Astrocyte (in vitro differentiated cells and primary cell): ENCODE results near the gene ST6GALNAC1. TPM values are rescaled to one million over a fixed set of nuclear protein-coding genes. Genes with fewer than 3 reads are reported as not detected.

Experiments
- DNase-seq: peaks from one replicate; pipeline ENCODE4 v3.0.0-alpha.2; 2010; ENCODE audit warnings: low read depth
- FAIRE-seq: peaks from 2 replicates; lab custom pipeline; 2011; peaks lifted over from hg19 to GRCh38; lab: Jason Lieb, UNC
- H2AFZ ChIP-seq: 2 replicates; pipeline ENCODE4 v1.6.0; 2012; ENCODE audit warnings: low read depth, low read length, inconsistent platforms
- H3K27ac ChIP-seq: 2 replicates; pipeline ENCODE4 v1.5.1; 2011; ENCODE audit warnings: low read depth, low read length, inconsistent platforms
- H3K27me3 ChIP-seq: 2 replicates; pipeline ENCODE4 v1.6.0; 2011; ENCODE audit warnings: low read length, inconsistent platforms; ENCODE audit not compliant: insufficient read depth
- H3K36me3 ChIP-seq: 2 replicates; pipeline ENCODE4 v1.5.1; 2011; ENCODE audit warnings: low read length, inconsistent platforms; ENCODE audit not compliant: insufficient read depth
- H3K4me1 ChIP-seq: 2 replicates; pipeline ENCODE4 v1.5.1; 2011; ENCODE audit warnings: low read length, inconsistent platforms; ENCODE audit not compliant: insufficient read depth
- H3K4me2 ChIP-seq: 2 replicates; pipeline ENCODE4 v1.6.0; 2012; ENCODE audit warnings: low read length, inconsistent platforms
- H3K4me3 ChIP-seq: 2 replicates; pipeline ENCODE4 v1.5.1; 2011; ENCODE audit warnings: low read depth, mild to moderate bottlenecking, low read length, inconsistent platforms; ENCODE audit not compliant: insufficient read depth
- H3K79me2 ChIP-seq: 2 replicates; pipeline ENCODE4 v1.6.0; 2012; ENCODE audit warnings: mild to moderate bottlenecking, low read length, inconsistent platforms; ENCODE audit not compliant: insufficient read depth
- H3K9ac ChIP-seq: 2 replicates; pipeline ENCODE4 v1.6.0; 2012; ENCODE audit warnings: mild to moderate bottlenecking, low read length, inconsistent platforms
- H3K9me3 ChIP-seq: 2 replicates; pipeline ENCODE4 v1.5.1; 2012; ENCODE audit warnings: low read depth, mild to moderate bottlenecking, low read length, inconsistent platforms; ENCODE audit not compliant: insufficient read depth
- H4K20me1 ChIP-seq: 2 replicates; pipeline ENCODE4 v1.6.0; 2012; ENCODE audit warnings: low read length, inconsistent platforms; ENCODE audit not compliant: insufficient read depth
- H3K27ac Mint-ChIP-seq: one replicate; pipeline ENCODE4 v1.8.0; 2021; ENCODE audit warnings: mild to moderate bottlenecking, mixed read lengths; ENCODE audit not compliant: unreplicated experiment
- H3K27me3 Mint-ChIP-seq: one replicate; pipeline ENCODE4 v1.8.0; 2021; ENCODE audit warnings: low read depth, mixed read lengths; ENCODE audit not compliant: unreplicated experiment
- H3K36me3 Mint-ChIP-seq: one replicate; pipeline ENCODE4 v1.8.0; 2021; ENCODE audit warnings: low read depth, mixed read lengths; ENCODE audit not compliant: unreplicated experiment
- H3K4me1 Mint-ChIP-seq: one replicate; pipeline ENCODE4 v1.8.0; 2021; ENCODE audit warnings: low read depth, mixed read lengths; ENCODE audit not compliant: unreplicated experiment
- H3K4me3 Mint-ChIP-seq: one replicate; pipeline ENCODE4 v1.8.0; 2021; ENCODE audit warnings: mild to moderate bottlenecking, moderate library complexity, mixed read lengths; ENCODE audit not compliant: unreplicated experiment
- H3K9me3 Mint-ChIP-seq: one replicate; pipeline ENCODE4 v1.8.0; 2021; ENCODE audit warnings: mild to moderate bottlenecking, mixed read lengths; ENCODE audit not compliant: unreplicated experiment
- EZH2 ChIP-seq: IDR thresholded peaks from 2 replicates; pipeline ENCODE4 v1.6.1; 2012; ENCODE audit warnings: mild to moderate bottlenecking, low read length, inconsistent platforms; ENCODE audit not compliant: insufficient read depth
- total RNA-seq: library from RNA; stranded (reverse); gene quantifications from 2 replicates; pipeline ENCODE4 v1.2.1, GENCODE V29; 2021
- TF ChIP-seq, protein P1 (sequence below): IDR thresholded peaks from 2 replicates; pipeline ENCODE4 v1.5.1; 2011; ENCODE audit warnings: low read depth, mild to moderate bottlenecking, inconsistent platforms, low read length, moderate library complexity; ENCODE audit not compliant: insufficient read depth

The ST6GALNAC1 gene
- total RNA-seq, 1 donor from 2014 or later = not detected

DNA sequence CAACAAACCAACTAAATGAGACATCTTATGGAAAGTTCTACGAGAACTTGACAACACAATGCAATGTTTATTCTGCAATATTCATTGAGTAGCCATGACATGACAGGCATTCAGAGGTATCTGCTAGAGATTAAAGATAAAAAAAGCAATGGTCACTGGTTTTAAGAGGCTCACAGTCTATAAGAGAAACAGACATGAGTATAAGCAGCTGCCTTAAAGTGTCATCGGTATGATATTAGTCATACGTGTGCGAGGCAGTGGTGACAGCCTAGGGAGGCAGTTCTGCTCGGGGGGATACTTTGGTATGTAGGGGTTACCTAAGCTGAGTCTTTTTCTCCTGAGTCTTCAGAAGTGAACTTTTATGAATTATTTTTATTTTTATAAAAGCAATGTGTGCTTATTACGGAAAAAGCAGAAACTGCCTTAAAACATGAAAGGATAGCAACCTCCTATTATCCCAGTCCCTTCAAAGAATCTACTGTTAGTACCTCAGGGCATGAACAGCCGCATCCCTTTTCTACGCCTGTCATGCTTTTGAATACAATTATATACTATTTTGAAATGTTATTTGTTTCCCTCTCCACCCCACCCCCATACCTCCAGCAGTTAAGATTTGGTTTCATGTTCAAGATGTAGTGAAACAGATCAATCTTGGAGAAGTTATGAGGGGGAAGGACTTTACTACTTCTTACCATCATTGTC, 7.7 kb downstream of the ST6GALNAC1 start:
- H3K27ac ChIP-seq = peak overlapping the region; percentile 27
- Mint-ChIP-seq H3K4me3 (no peak overlapping the region), H3K4me1 (peaks cover 15% of the 10 kb centered on the region), H3K27me3 (no peaks in the 10 kb centered on the region), H3K27ac (no peak overlapping the region), H3K9me3 (peaks cover 2% of the 10 kb centered on the region), H3K36me3 (no peaks in the 10 kb centered on the region)
- H3K79me2 ChIP-seq = no peaks in the 10 kb centered on the region
- H3K9ac ChIP-seq = no peak overlapping the region
- TF ChIP-seq, protein P1, sequence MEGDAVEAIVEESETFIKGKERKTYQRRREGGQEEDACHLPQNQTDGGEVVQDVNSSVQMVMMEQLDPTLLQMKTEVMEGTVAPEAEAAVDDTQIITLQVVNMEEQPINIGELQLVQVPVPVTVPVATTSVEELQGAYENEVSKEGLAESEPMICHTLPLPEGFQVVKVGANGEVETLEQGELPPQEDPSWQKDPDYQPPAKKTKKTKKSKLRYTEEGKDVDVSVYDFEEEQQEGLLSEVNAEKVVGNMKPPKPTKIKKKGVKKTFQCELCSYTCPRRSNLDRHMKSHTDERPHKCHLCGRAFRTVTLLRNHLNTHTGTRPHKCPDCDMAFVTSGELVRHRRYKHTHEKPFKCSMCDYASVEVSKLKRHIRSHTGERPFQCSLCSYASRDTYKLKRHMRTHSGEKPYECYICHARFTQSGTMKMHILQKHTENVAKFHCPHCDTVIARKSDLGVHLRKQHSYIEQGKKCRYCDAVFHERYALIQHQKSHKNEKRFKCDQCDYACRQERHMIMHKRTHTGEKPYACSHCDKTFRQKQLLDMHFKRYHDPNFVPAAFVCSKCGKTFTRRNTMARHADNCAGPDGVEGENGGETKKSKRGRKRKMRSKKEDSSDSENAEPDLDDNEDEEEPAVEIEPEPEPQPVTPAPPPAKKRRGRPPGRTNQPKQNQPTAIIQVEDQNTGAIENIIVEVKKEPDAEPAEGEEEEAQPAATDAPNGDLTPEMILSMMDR = no peak
- no peak for TF ChIP-seq EZH2
- no peaks in the 10 kb centered on the region for H3K36me3 ChIP-seq
- peaks cover 7% of the 10 kb centered on the region for H3K4me1 ChIP-seq
- DNase-seq (peak; percentile 34), FAIRE-seq (no peak)
- H4K20me1 ChIP-seq = no peaks in the 10 kb centered on the region
- H2AFZ ChIP-seq = no peak overlapping the region
- H3K27me3 ChIP-seq = no peaks in the 10 kb centered on the region
- H3K9me3 ChIP-seq = no peaks in the 10 kb centered on the region
- no peak overlapping the region for H3K4me3 ChIP-seq
- peak overlapping the region; percentile 40 for H3K4me2 ChIP-seq

- H3K27me3 Mint-ChIP-seq = no peaks in the 10 kb centered on the region
- peaks cover 15% of the 10 kb centered on the region for H3K4me1 Mint-ChIP-seq
- no peak overlapping the region for H3K4me3 ChIP-seq
- H3K27me3 ChIP-seq = no peaks in the 10 kb centered on the region
- peak; percentile 26 for DNase-seq
- H3K36me3 ChIP-seq = no peaks in the 10 kb centered on the region
- H3K9me3 ChIP-seq = no peaks in the 10 kb centered on the region
- no peaks in the 10 kb centered on the region for H3K79me2 ChIP-seq
- peak overlapping the region; percentile 40 for H3K4me2 ChIP-seq
- FAIRE-seq = no peak
- H3K9me3 Mint-ChIP-seq = peaks cover 2% of the 10 kb centered on the region
- no peaks in the 10 kb centered on the region for H3K36me3 Mint-ChIP-seq
- no peak overlapping the region for H3K4me3 Mint-ChIP-seq
- H3K9ac ChIP-seq = no peak overlapping the region
- H2AFZ ChIP-seq = no peak overlapping the region
- no peaks in the 10 kb centered on the region for H4K20me1 ChIP-seq
- H3K27ac Mint-ChIP-seq = no peak overlapping the region
- TF ChIP-seq, protein P1 = no peak
- TF ChIP-seq EZH2 = no peak
- H3K27ac ChIP-seq = peak overlapping the region; percentile 27
- H3K4me1 ChIP-seq = peaks cover 7% of the 10 kb centered on the region
These were observed 8.5 kb downstream of the ST6GALNAC1 start for GRCh38 chr17:76635039-76635438.

GRCh38 chr17:76633628-76634328, 9.8 kb downstream of the ST6GALNAC1 start:
- Mint-ChIP-seq H3K27me3 (no peaks in the 10 kb centered on the region), H3K27ac (no peak overlapping the region), H3K4me1 (peaks cover 15% of the 10 kb centered on the region), H3K9me3 (peaks cover 2% of the 10 kb centered on the region), H3K36me3 (no peaks in the 10 kb centered on the region), H3K4me3 (no peak overlapping the region)
- H3K27ac ChIP-seq = no peak overlapping the region
- no peaks in the 10 kb centered on the region for H4K20me1 ChIP-seq
- H3K27me3 ChIP-seq = no peaks in the 10 kb centered on the region
- H2AFZ ChIP-seq = no peak overlapping the region
- H3K4me2 ChIP-seq = no peak overlapping the region
- DNase-seq = no peak
- no peaks in the 10 kb centered on the region for H3K36me3 ChIP-seq
- no peak overlapping the region for H3K4me3 ChIP-seq
- peaks cover 7% of the 10 kb centered on the region for H3K4me1 ChIP-seq
- H3K9me3 ChIP-seq = no peaks in the 10 kb centered on the region
- TF ChIP-seq, protein P1 = no peak
- no peak for TF ChIP-seq EZH2
- H3K79me2 ChIP-seq = no peaks in the 10 kb centered on the region
- FAIRE-seq = no peak
- no peak overlapping the region for H3K9ac ChIP-seq
